ENCODE data around the gene ZFYVE9. TPM values are rescaled to one million over a fixed set of nuclear protein-coding genes. Genes with fewer than 3 reads are reported as not detected.

The ZFYVE9 gene
- total and polyA plus RNA-seq, 2 of the 13 experiments (the other 11 are each of a cell fraction or from before 2014, with no cell fraction given) = 9.2 to 19.8 TPM

GRCh38 chr1:52141513-52142219 is at the start of gene ZFYVE9 (continued):
- TF ChIP-seq ZNF563 (CRISPR knock-in tag; IDR thresholded peaks at IDR 0.05) (peak; percentile 59; the same call in 1 of the 2 replicates), CTCF (CRISPR knock-in tag; IDR thresholded peaks at IDR 0.05) (peak; percentile 81), ZNF746 (CRISPR knock-in tag; IDR thresholded peaks at IDR 0.05) (no peak), ZNF12 (CRISPR knock-in tag; IDR thresholded peaks at IDR 0.05) (0 out of 2 replicates have a peak, but pooled peaks have one; percentile 12), HBP1 (CRISPR knock-in tag; IDR thresholded peaks at IDR 0.05; ENCODE audit: low read depth) (0 out of 2 replicates have a peak, but pooled peaks have one; percentile 84), ZNF761 (CRISPR knock-in tag; conservative IDR thresholded peaks at IDR 0.05) (no peak), ZNF512B (CRISPR knock-in tag; IDR thresholded peaks at IDR 0.05; ENCODE audit: borderline replicate concordance) (no peak), ZNF781 (CRISPR knock-in tag; IDR thresholded peaks at IDR 0.05; ENCODE audit: borderline replicate concordance, not compliant biosample characterization) (no peak), ZSCAN21 (CRISPR knock-in tag; IDR thresholded peaks at IDR 0.05; ENCODE audit: borderline replicate concordance) (peak; percentile 92), ZNF616 (CRISPR knock-in tag; IDR thresholded peaks at IDR 0.05; ENCODE audit: low read depth) (peak; percentile 39; the same call in 1 of the 2 replicates), NFAT5 (CRISPR knock-in tag; IDR thresholded peaks at IDR 0.05) (no peak), ZBTB46 (CRISPR knock-in tag; IDR thresholded peaks at IDR 0.05; ENCODE audit: borderline replicate concordance) (no peak), ZSCAN29 (CRISPR knock-in tag; conservative IDR thresholded peaks at IDR 0.05) (0 out of 2 replicates have a peak, but pooled peaks have one; percentile 16)

Measured in HepG2 (cell line).